ENCODE results near the gene CYP2U1.
"Not testable (repeated sequence)": the region's sequence is repeated elsewhere in the genome, so short reads cannot be mapped to it uniquely, and the experiment has no call there.

CYP2U1 gene

DNA sequence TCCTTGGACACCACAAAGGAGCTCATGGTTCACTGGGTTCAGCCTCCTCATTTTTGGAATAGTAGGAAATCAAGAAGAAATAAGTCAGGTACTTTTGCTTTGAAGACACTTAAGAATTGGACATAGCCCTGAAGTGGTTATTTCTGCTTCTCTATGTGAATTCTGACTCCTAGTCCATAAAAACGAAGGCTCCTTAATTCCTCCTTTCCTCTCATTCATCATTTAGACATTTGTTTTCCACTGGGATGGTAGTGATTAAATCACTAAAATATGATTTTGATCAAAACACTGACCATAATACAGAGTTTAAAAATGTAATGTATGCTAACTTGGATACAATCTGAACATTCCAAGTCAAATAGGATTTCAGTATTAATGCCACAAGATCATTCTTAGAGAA is 34.7 kb upstream of the CYP2U1 start:
- TF ChIP-seq PAX5 (IDR thresholded peaks at IDR 0.05; ENCODE audit: insufficient read depth, low read length, severe bottlenecking), result no peak
- no peak for TF ChIP-seq POLR2AphosphoS5 (IDR thresholded peaks at IDR 0.05; ENCODE audit: low read depth, low read length)
- TF ChIP-seq POU2F2 (IDR thresholded peaks at IDR 0.05; ENCODE audit: low read depth, low read length), result no peak
- TF ChIP-seq POLR2A (IDR thresholded peaks at IDR 0.05; ENCODE audit: low read depth, low read length), result no peak
- TF ChIP-seq TAF1 (IDR thresholded peaks at IDR 0.05; ENCODE audit: low read depth, low read length), result no peak
- no peak for TF ChIP-seq SPI1 (IDR thresholded peaks at IDR 0.05; ENCODE audit: low read depth, low read length)

GRCh38 chr4:107897823-107898222 is 33.5 kb upstream of the CYP2U1 start:
- DNase-seq (ENCODE audit: insufficient read length, low spot score), result no peak
- no peak for FAIRE-seq
- TF ChIP-seq TAF1 (IDR thresholded peaks at IDR 0.05; ENCODE audit: low read depth, low read length) (no peak), POLR2AphosphoS5 (IDR thresholded peaks at IDR 0.05; ENCODE audit: low read depth, low read length) (no peak), POU2F2 (IDR thresholded peaks at IDR 0.05; ENCODE audit: low read depth, low read length) (no peak), POLR2A (IDR thresholded peaks at IDR 0.05; ENCODE audit: low read depth, low read length) (no peak)

More for the DNA sequence above, 34.7 kb upstream of the CYP2U1 start:
- FAIRE-seq (no peak), DNase-seq (ENCODE audit: insufficient read length, low spot score) (no peak)

DNA sequence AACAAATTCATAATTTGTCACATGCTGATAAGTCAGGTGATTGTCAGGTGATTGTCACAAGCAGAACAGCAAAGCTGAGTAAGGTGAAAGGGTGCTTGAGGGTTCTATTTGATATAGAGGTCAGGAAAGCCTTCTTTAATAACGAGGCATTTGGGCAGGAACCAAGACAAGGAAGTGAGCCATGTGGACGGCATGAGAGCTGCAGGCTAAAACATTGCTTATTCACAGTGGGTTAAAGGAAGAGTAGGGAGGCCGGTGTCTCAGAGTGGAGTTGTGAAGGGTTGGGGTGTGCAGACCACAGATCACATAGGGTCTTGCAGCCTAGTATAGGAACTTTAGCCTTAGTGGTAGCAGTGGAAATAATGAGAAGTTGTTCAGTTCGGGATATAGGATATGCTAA is 31.3 kb upstream of the CYP2U1 start:
- no peak for TF ChIP-seq POLR2AphosphoS5 (IDR thresholded peaks at IDR 0.05; ENCODE audit: low read depth, low read length)
- DNase-seq (ENCODE audit: insufficient read length, low spot score), result no peak
- no peak for FAIRE-seq

GRCh38 chr4:107900508-107900907 is 30.8 kb upstream of the CYP2U1 start:
- no peak for DNase-seq (ENCODE audit: insufficient read length, low spot score)
- TF ChIP-seq POLR2AphosphoS5 (IDR thresholded peaks at IDR 0.05; ENCODE audit: low read depth, low read length), result no peak
- no peak for FAIRE-seq

- DNase-seq (ENCODE audit: insufficient read length, low spot score) (no peak), FAIRE-seq (no peak)
- TF ChIP-seq POU2F2 (IDR thresholded peaks at IDR 0.05; ENCODE audit: low read depth, low read length) (no peak), POLR2AphosphoS5 (IDR thresholded peaks at IDR 0.05; ENCODE audit: low read depth, low read length) (no peak), POLR2A (IDR thresholded peaks at IDR 0.05; ENCODE audit: low read depth, low read length) (no peak), TAF1 (IDR thresholded peaks at IDR 0.05; ENCODE audit: low read depth, low read length) (no peak), PAX5 (IDR thresholded peaks at IDR 0.05; ENCODE audit: insufficient read depth, low read length, severe bottlenecking) (no peak), SPI1 (IDR thresholded peaks at IDR 0.05; ENCODE audit: low read depth, low read length) (no peak)
Measured at GRCh38 chr4:107901213-107901934, 30.0 kb upstream of the CYP2U1 start.

GRCh38 chr4:107902715-107903114 is 28.6 kb upstream of the CYP2U1 start:
- DNase-seq (ENCODE audit: insufficient read length, low spot score) (no peak), FAIRE-seq (no peak)
- no peak for TF ChIP-seq TAF1 (IDR thresholded peaks at IDR 0.05; ENCODE audit: low read depth, low read length)
- peak; percentile 54 for TF ChIP-seq SPI1 (IDR thresholded peaks at IDR 0.05; ENCODE audit: low read depth, low read length)
- no peak for TF ChIP-seq POLR2A (IDR thresholded peaks at IDR 0.05; ENCODE audit: low read depth, low read length)

- FAIRE-seq; DNase-seq (ENCODE audit: insufficient read length, low spot score): not testable (repeated sequence)
Measured at GRCh38 chr4:107905082-107905481, 26.3 kb upstream of the CYP2U1 start.

GRCh38 chr4:107906458-107907100 is 24.8 kb upstream of the CYP2U1 start:
- no peak for TF ChIP-seq SPI1 (IDR thresholded peaks at IDR 0.05; ENCODE audit: low read depth, low read length)
- TF ChIP-seq POU2F2 (IDR thresholded peaks at IDR 0.05; ENCODE audit: low read depth, low read length), result no peak
- no peak for TF ChIP-seq TAF1 (IDR thresholded peaks at IDR 0.05; ENCODE audit: low read depth, low read length)
- no peak for TF ChIP-seq PAX5 (IDR thresholded peaks at IDR 0.05; ENCODE audit: insufficient read depth, low read length, severe bottlenecking)
- TF ChIP-seq POLR2AphosphoS5 (IDR thresholded peaks at IDR 0.05; ENCODE audit: low read depth, low read length), result no peak
- TF ChIP-seq POLR2A (IDR thresholded peaks at IDR 0.05; ENCODE audit: low read depth, low read length), result no peak
- no peak for FAIRE-seq
- DNase-seq (ENCODE audit: insufficient read length, low spot score), result no peak

GRCh38 chr4:107908377-107908776 is 23.0 kb upstream of the CYP2U1 start:
- no peak for FAIRE-seq
- DNase-seq (ENCODE audit: insufficient read length, low spot score), result no peak
- TF ChIP-seq SPI1 (IDR thresholded peaks at IDR 0.05; ENCODE audit: low read depth, low read length), result no peak
- no peak for TF ChIP-seq POLR2A (IDR thresholded peaks at IDR 0.05; ENCODE audit: low read depth, low read length)
- TF ChIP-seq POLR2AphosphoS5 (IDR thresholded peaks at IDR 0.05; ENCODE audit: low read depth, low read length), result no peak
- TF ChIP-seq TAF1 (IDR thresholded peaks at IDR 0.05; ENCODE audit: low read depth, low read length), result no peak
- no peak for TF ChIP-seq POU2F2 (IDR thresholded peaks at IDR 0.05; ENCODE audit: low read depth, low read length)
- no peak for TF ChIP-seq PAX5 (IDR thresholded peaks at IDR 0.05; ENCODE audit: insufficient read depth, low read length, severe bottlenecking)

GRCh38 chr4:107913283-107913899 is 18.0 kb upstream of the CYP2U1 start:
- FAIRE-seq (peak; percentile 73), DNase-seq (ENCODE audit: insufficient read length, low spot score) (no peak)
- TF ChIP-seq PAX5 (IDR thresholded peaks at IDR 0.05; ENCODE audit: insufficient read depth, low read length, severe bottlenecking) (no peak), POLR2AphosphoS5 (IDR thresholded peaks at IDR 0.05; ENCODE audit: low read depth, low read length) (no peak), SPI1 (IDR thresholded peaks at IDR 0.05; ENCODE audit: low read depth, low read length) (no peak), POLR2A (IDR thresholded peaks at IDR 0.05; ENCODE audit: low read depth, low read length) (no peak), POU2F2 (IDR thresholded peaks at IDR 0.05; ENCODE audit: low read depth, low read length) (no peak), TAF1 (IDR thresholded peaks at IDR 0.05; ENCODE audit: low read depth, low read length) (no peak)

Measured in GM12891 (cell line).